ENCODE results near the gene STARD13.

Gene STARD13

GRCh38 chr13:33058776-33059327 lies 226.7 kb downstream of the STARD13 start:
- DNase-seq (ENCODE audit: low read depth in 2 of 3, low spot score in 2 of 3): no peak

GRCh38 chr13:33057019-33057780 lies 228.4 kb downstream of the STARD13 start:
- no peak for DNase-seq (ENCODE audit: low read depth in 2 of 3, low spot score in 2 of 3)

- no peak for DNase-seq (ENCODE audit: low read depth in 2 of 3, low spot score in 2 of 3)
Observed at GRCh38 chr13:33053397-33054066, 232.0 kb downstream of the STARD13 start.

All from activated CD8-positive, alpha-beta memory T cell treated with anti-CD3 and anti-CD28 coated beads for 48 hours (primary cell).